HepG2 (cell line): Measurements from ENCODE around the gene MTCH1. TPM values are rescaled to one million over a fixed set of nuclear protein-coding genes. Genes with fewer than 3 reads are reported as not detected.

Source experiments
- ATAC-seq: fragments of 200-7000 bp; cut with Tn5 transposase; 3 replicates; pipeline ENCODE4 v1.9.1; 2020; ENCODE audit warnings: mild to moderate bottlenecking, moderate library complexity
- BruUV-seq: library from RNA; stranded (reverse); fragments of 400-500 nt; replicated peaks from 2 replicates; lab custom pipeline; 2021; lab: Mats Ljungman, UMichigan
- CTCF ChIA-PET: fragments of 300-600 bp; formaldehyde crosslinking; extraction: SDS; loops from one replicate; lab custom pipeline; 2021; ENCODE audit warnings: low total read pairs, inconsistent platforms, low intra/inter-chr PET ratio; lab: Yijun Ruan, JAX
- POLR2A ChIA-PET: fragments of 350-600 bp; sonication (Branson Sonifier 250); formaldehyde crosslinking; loops from one replicate; lab custom pipeline; 2020; ENCODE audit warnings: antibody characterized with exemption, inconsistent platforms; lab: Yijun Ruan, JAX
- DNase-seq: peaks from one replicate; pipeline ENCODE4 v3.0.0-alpha.2; 2015; ENCODE audit warnings: low spot score
- FAIRE-seq: peaks from 3 replicates; lab custom pipeline; 2011; peaks lifted over from hg19 to GRCh38; lab: Jason Lieb, UNC
- H2AFZ ChIP-seq: one replicate; pipeline ENCODE4 v1.6.1; 2011; ENCODE audit warnings: low read length, inconsistent platforms
- H3K27ac ChIP-seq: fragments of 300-600 bp; 3 replicates; pipeline ENCODE4 v1.8.0; 2011; ENCODE audit warnings: mixed run types, mild to moderate bottlenecking, mixed read lengths, low read length, inconsistent platforms; ENCODE audit not compliant: insufficient read depth; ENCODE audit errors: extremely low read length
- H3K27me3 ChIP-seq, 2 experiments: fragments of 200-600 bp in 1 of 2; 2 replicates in 1 of 2; 3 replicates in 1 of 2; pipeline versions ENCODE4 v1.6.0 to v1.8.0; 2011; ENCODE audit warnings: low read length in 2 of 2, mild to moderate bottlenecking in 2 of 2, moderate library complexity in 2 of 2, inconsistent platforms in 1 of 2; ENCODE audit not compliant: insufficient read depth in 2 of 2, control insufficient read depth in 1 of 2
- H3K36me3 ChIP-seq, 2 experiments: fragments of 200-600 bp in 1 of 2; replicated peaks in 1 of 2; 2 replicates in 1 of 2; 3 replicates in 1 of 2; pipeline versions ENCODE4 v1.5.1 to v1.8.0; 2011; ENCODE audit warnings: low read length in 2 of 2, inconsistent platforms in 1 of 2; ENCODE audit not compliant: insufficient read depth in 2 of 2, control insufficient read depth in 1 of 2
- H3K4me1 ChIP-seq: 2 replicates; pipeline ENCODE4 v1.5.1; 2012; ENCODE audit warnings: low read length, inconsistent platforms; ENCODE audit not compliant: insufficient read depth
- H3K4me2 ChIP-seq: 2 replicates; pipeline ENCODE4 v1.6.0; 2011; ENCODE audit warnings: low read depth, low read length, inconsistent platforms
- H3K4me3 ChIP-seq, 3 experiments: fragments of 200-600 bp in 1 of 3; sonication (generic), shearing (Covaris generic) in 1 of 3; replicated peaks in 1 of 3; 2 replicates each; pipeline ENCODE4 v1.5.1; 2011 to 2016; ENCODE audit warnings: low read length in 3 of 3, inconsistent platforms in 2 of 3, low read depth in 2 of 3, mild to moderate bottlenecking in 2 of 3, control low read depth in 1 of 3, mixed read lengths in 1 of 3; ENCODE audit not compliant: insufficient read depth in 1 of 3
- H3K79me2 ChIP-seq: one replicate; pipeline ENCODE4 v1.6.1; 2011; ENCODE audit warnings: low read length, inconsistent platforms; ENCODE audit not compliant: insufficient read depth
- H3K9ac ChIP-seq: 2 replicates; pipeline ENCODE4 v1.6.0; 2011; ENCODE audit warnings: mild to moderate bottlenecking, low read depth, low read length, inconsistent platforms; ENCODE audit not compliant: insufficient read depth
- H3K9me3 ChIP-seq: 2 replicates; pipeline ENCODE4 v1.5.1; 2012; ENCODE audit warnings: mild to moderate bottlenecking, low read length
- H4K20me1 ChIP-seq: 2 replicates; pipeline ENCODE4 v1.6.0; 2011; ENCODE audit warnings: inconsistent platforms, mild to moderate bottlenecking, low read length, moderate library complexity; ENCODE audit not compliant: insufficient read depth
- HNRNPL ChIP-seq: fragments of 200-400 bp; formaldehyde crosslinking; IDR thresholded peaks from 2 replicates; pipeline ENCODE4 v1.6.1; 2017; ENCODE audit warnings: mild to moderate bottlenecking, low read depth, low read length
- HOXA9 ChIP-seq: sonication (generic); formaldehyde crosslinking; IDR thresholded peaks from 2 replicates; pipeline ENCODE4 v1.8.1; 2022; ENCODE audit warnings: missing genetic modification reagents, mild to moderate bottlenecking, moderate library complexity, borderline replicate concordance
- SIX1 ChIP-seq: sonication (generic); formaldehyde crosslinking; IDR thresholded peaks from 2 replicates; pipeline ENCODE4 v1.4.0; 2020; ENCODE audit warnings: missing genetic modification reagents, borderline replicate concordance
- TERF1 ChIP-seq: sonication (generic); formaldehyde crosslinking; IDR thresholded peaks from 2 replicates; pipeline ENCODE4 v1.8.0; 2022; ENCODE audit warnings: mild to moderate bottlenecking, missing genetic modification reagents, moderate library complexity
- ZFX ChIP-seq: sonication (generic); formaldehyde crosslinking; IDR thresholded peaks from 2 replicates; pipeline ENCODE4 v1.4.0; 2020; ENCODE audit warnings: mild to moderate bottlenecking, low read depth, missing genetic modification reagents, moderate library complexity
- ZNF235 ChIP-seq: sonication (generic); formaldehyde crosslinking; IDR thresholded peaks from 2 replicates; pipeline ENCODE4 v1.8.1; 2023; ENCODE audit warnings: mild to moderate bottlenecking, missing genetic modification reagents, borderline replicate concordance
- ZNF574 ChIP-seq: sonication (generic); formaldehyde crosslinking; IDR thresholded peaks from 2 replicates; pipeline ENCODE4 v1.4.0; 2020; ENCODE audit warnings: missing genetic modification reagents
- ZSCAN31 ChIP-seq: sonication (generic); formaldehyde crosslinking; IDR thresholded peaks from 2 replicates; pipeline ENCODE4 v1.5.0; 2020; ENCODE audit warnings: low read depth, mild to moderate bottlenecking, missing genetic modification reagents
- WGBS: methylation state at CpG from one replicate; pipeline ENCODE4 v1.1.6; 2017; ENCODE audit warnings: low lambda C conversion rate; 5-methylcytosine and 5-hydroxymethylcytosine counted together
- in situ Hi-C: cut with HindIII; loops from 2 replicates; pipeline ENCODE4 v1.10.0; 2017; ENCODE audit warnings: low pct_unique_long_range_greater_than_20kb; ENCODE audit not compliant: extremely low pct_ligation_motif_present
- intact Hi-C: fragments of 100-400 bp; cut with micrococcal nuclease; formaldehyde crosslinking; loops from one replicate; pipeline ENCODE4 v1.10.0; 2022; ENCODE audit not compliant: unreplicated experiment
- polyA plus RNA-seq, 8 experiments: library from polyadenylated mRNA; depleted of rRNA in 3 of 8; stranded (reverse) in 7 of 8; unstranded in 1 of 8; fragments of >200 nt; fragmentation: Illumina TruSeq in 4 of 8; extraction: Trizol in 4 of 8; gene quantifications; 2 replicates each; pipeline versions ENCODE4 v1.2.1 to v1.2.3, GENCODE V29; 2011 to 2016; ENCODE audit warnings: low read depth in 4 of 8, missing spikeins in 1 of 8, mixed read lengths in 1 of 8; ENCODE audit not compliant: insufficient read depth in 1 of 8
- total RNA-seq, 5 experiments: library from RNA; depleted of rRNA; stranded (reverse); fragments of >200 nt; fragmentation: Illumina TruSeq; extraction: Trizol; gene quantifications; 2 replicates each; pipeline ENCODE4 v1.2.3, GENCODE V29; 2016; ENCODE audit warnings: low read depth in 1 of 5

MTCH1 gene
- total and polyA plus RNA-seq, 2 of the 13 experiments (the other 11 are each of a cell fraction or from before 2014, with no cell fraction given) = 86.2 to 144 TPM

GRCh38 chr6:37015532-37015931 is 29.5 kb upstream of the MTCH1 start:
- ChIA-PET POLR2A (no interaction called here), CTCF (no interaction called here)
- Histone ChIP-seq H3K9ac (no peak overlapping the region), H3K4me1 (peaks cover 18% of the 10 kb centered on the region), H3K4me2 (no peak overlapping the region), H3K36me3 (no peaks in the 10 kb centered on the region), H3K27me3 (peaks cover 8 to 36% of the 10 kb centered on the region in 2 experiments; a peak in 3 of 5 replicates), H3K4me3 (no peak overlapping the region), H3K27ac (no peak overlapping the region), H3K9me3 (no peaks in the 10 kb centered on the region), H2AFZ (no peak overlapping the region), H4K20me1 (no peaks in the 10 kb centered on the region), H3K79me2 (no peaks in the 10 kb centered on the region)
- 6% methylated on average over 8 of the region's 9 CpGs for WGBS
- DNase-seq (no peak), FAIRE-seq (no peak), ATAC-seq (no peak)
- no peak for TF ChIP-seq ZFX (CRISPR knock-in tag)
- in situ Hi-C loops (loop anchor here (10.0 kb wide), 2 partner anchors 131 to 241 kb away; partner anchors contain the start of gene C6orf89), intact Hi-C loops (loop anchor here (5.0 kb wide), 1 partner anchor 37 kb away; no protein-coding TSS in a partner anchor)
- no TSS peak for BruUV-seq

GRCh38 chr6:37014667-37015066 is 28.7 kb upstream of the MTCH1 start:
- no peaks in the 10 kb centered on the region for H3K9me3 ChIP-seq
- H2AFZ ChIP-seq = no peak overlapping the region
- no peak overlapping the region for H3K27ac ChIP-seq
- 45% methylated on average over 11 of the region's 12 CpGs for WGBS
- FAIRE-seq (no peak), ATAC-seq (no peak), DNase-seq (no peak)
- ChIA-PET POLR2A (no interaction called here), CTCF (no interaction called here)
- peaks cover 8 to 43% of the 10 kb centered on the region in 2 experiments; a peak in 3 of 5 replicates for H3K27me3 ChIP-seq
- H4K20me1 ChIP-seq = no peaks in the 10 kb centered on the region
- in situ Hi-C loops = loop anchor here (10.0 kb wide), 2 partner anchors 130 to 240 kb away; partner anchors contain the start of gene C6orf89
- H3K4me2 ChIP-seq = no peak overlapping the region
- peaks cover 18% of the 10 kb centered on the region for H3K4me1 ChIP-seq
- TF ChIP-seq SIX1 (CRISPR knock-in tag) = no peak
- no peak for TF ChIP-seq ZSCAN31
- TF ChIP-seq ZNF235 (CRISPR knock-in tag) = no peak
- TF ChIP-seq ZNF574 (CRISPR knock-in tag) = no peak
- no peak for TF ChIP-seq HOXA9
- no peak for TF ChIP-seq HNRNPL
- TF ChIP-seq TERF1 = no peak
- no peak overlapping the region for H3K4me3 ChIP-seq
- intact Hi-C loops = loop anchor here (5.0 kb wide), 1 partner anchor 38 kb away; no protein-coding TSS in a partner anchor
- H3K79me2 ChIP-seq = no peaks in the 10 kb centered on the region
- no peaks in the 10 kb centered on the region for H3K36me3 ChIP-seq
- no TSS peak for BruUV-seq
- H3K9ac ChIP-seq = no peak overlapping the region
